HEK293 (cell line): ENCODE measurements around the gene ZNF831.

Experiments used
- CTCF ChIA-PET: fragments of 350-600 bp; formaldehyde crosslinking; extraction: SDS; loops from one replicate; lab custom pipeline; 2021; ENCODE audit warnings: antibody characterized with exemption; lab: Yijun Ruan, JAX
- POLR2A ChIA-PET: fragments of 300-600 bp; formaldehyde crosslinking; extraction: SDS; loops from one replicate; lab custom pipeline; 2020; ENCODE audit warnings: antibody characterized with exemption, inconsistent platforms; lab: Yijun Ruan, JAX
- H3K27ac ChIP-seq: fragments of 200-500 bp; sonication (Bioruptor generic); 2 replicates; pipeline ENCODE4 v1.5.1; 2014; ENCODE audit warnings: low read depth, low read length, control low read depth, inconsistent platforms; ENCODE audit errors: extremely low read depth
- H3K36me3 ChIP-seq, 2 experiments: fragments of 200-500 bp in 1 of 2; sonication (Bioruptor generic) in 1 of 2; 1 replicate in 1 of 2; 2 replicates in 1 of 2; pipeline ENCODE4 v1.5.1; 2014 to 2017; ENCODE audit warnings: inconsistent platforms in 2 of 2, low read length in 2 of 2; ENCODE audit not compliant: control insufficient read depth in 2 of 2, insufficient read depth in 1 of 2
- H3K4me1 ChIP-seq: fragments of 200-500 bp; sonication (Bioruptor generic); 2 replicates; pipeline ENCODE4 v1.5.1; 2014; ENCODE audit warnings: mild to moderate bottlenecking, low read length, inconsistent platforms; ENCODE audit not compliant: control insufficient read depth, insufficient read depth
- H3K4me3 ChIP-seq: 2 replicates; pipeline ENCODE4 v1.5.1; 2011; ENCODE audit warnings: low read depth, mild to moderate bottlenecking, control low read depth, low read length, moderate library complexity
- H3K9me3 ChIP-seq: fragments of 200-500 bp; sonication (Bioruptor generic); 2 replicates; pipeline ENCODE4 v1.5.1; 2014; ENCODE audit warnings: low read depth, low read length, inconsistent platforms; ENCODE audit not compliant: control insufficient read depth, insufficient read depth
- GLI4 ChIP-seq: fragments of 450-650 bp; formaldehyde crosslinking; IDR thresholded peaks from 2 replicates; pipeline ENCODE4 v1.5.1; 2016; ENCODE audit warnings: missing biosample characterization, missing genetic modification characterization
- HOXD13 ChIP-seq: sonication (generic); formaldehyde crosslinking; IDR thresholded peaks from 2 replicates; pipeline ENCODE4 v1.8.0; 2022; ENCODE audit warnings: missing genetic modification reagents, borderline replicate concordance
- PRDM1 ChIP-seq: fragments of 450-650 bp; formaldehyde crosslinking; IDR thresholded peaks from 2 replicates; pipeline ENCODE4; 2016; ENCODE audit warnings: missing biosample characterization, missing genetic modification characterization
- PRDM2 ChIP-seq: fragments of 450-650 bp; formaldehyde crosslinking; IDR thresholded peaks from 2 replicates; pipeline ENCODE4 v1.5.1; 2016; ENCODE audit warnings: missing biosample characterization, missing genetic modification characterization, borderline replicate concordance
- SALL2 ChIP-seq: fragments of 450-650 bp; formaldehyde crosslinking; IDR thresholded peaks from 2 replicates; pipeline ENCODE4 v1.5.0; 2017; ENCODE audit warnings: missing biosample characterization, mild to moderate bottlenecking, missing genetic modification characterization, borderline replicate concordance
- TCF7L2 ChIP-seq: IDR thresholded peaks from 2 replicates; pipeline ENCODE4 v1.6.1; 2011; ENCODE audit warnings: low read depth, mild to moderate bottlenecking, inconsistent platforms, low read length, moderate library complexity, borderline replicate concordance
- ZBTB1 ChIP-seq: fragments of 450-650 bp; formaldehyde crosslinking; IDR thresholded peaks from 2 replicates; pipeline ENCODE4 v1.5.1; 2016; ENCODE audit warnings: missing biosample characterization, missing genetic modification characterization
- ZBTB6 ChIP-seq: fragments of 450-650 bp; formaldehyde crosslinking; IDR thresholded peaks from 2 replicates; pipeline ENCODE4 v1.5.1; 2017; ENCODE audit warnings: missing biosample characterization, missing genetic modification characterization
- ZFP37 ChIP-seq: fragments of 450-650 bp; formaldehyde crosslinking; IDR thresholded peaks from 2 replicates; pipeline ENCODE4 v1.5.1; 2016; ENCODE audit warnings: missing biosample characterization, missing genetic modification characterization
- ZNF140 ChIP-seq: fragments of 450-650 bp; formaldehyde crosslinking; IDR thresholded peaks from 2 replicates; pipeline ENCODE4 v1.5.1; 2016; ENCODE audit warnings: missing biosample characterization, missing genetic modification characterization
- ZNF19 ChIP-seq: fragments of 450-650 bp; formaldehyde crosslinking; IDR thresholded peaks from 2 replicates; pipeline ENCODE4; 2016; ENCODE audit warnings: missing biosample characterization, missing genetic modification characterization, low read depth
- ZNF266 ChIP-seq: fragments of 450-650 bp; formaldehyde crosslinking; IDR thresholded peaks from 2 replicates; pipeline ENCODE4 v1.5.1; 2016; ENCODE audit warnings: missing biosample characterization, missing genetic modification characterization, low read depth
- ZNF426 ChIP-seq: fragments of 450-650 bp; formaldehyde crosslinking; IDR thresholded peaks from 2 replicates; pipeline ENCODE4 v1.5.1; 2017; ENCODE audit warnings: missing biosample characterization, missing genetic modification characterization, mild to moderate bottlenecking, inconsistent platforms, moderate library complexity
- ZNF521 ChIP-seq: fragments of 450-650 bp; formaldehyde crosslinking; IDR thresholded peaks from 2 replicates; pipeline ENCODE4 v1.5.1; 2017; ENCODE audit warnings: missing biosample characterization, mild to moderate bottlenecking, missing genetic modification characterization
- ZNF548 ChIP-seq: fragments of 450-650 bp; formaldehyde crosslinking; IDR thresholded peaks from 2 replicates; pipeline ENCODE4 v1.5.1; 2016; ENCODE audit warnings: missing biosample characterization, missing genetic modification characterization
- ZNF645 ChIP-seq: fragments of 450-650 bp; formaldehyde crosslinking; IDR thresholded peaks from 2 replicates; pipeline ENCODE4; 2016; ENCODE audit warnings: missing biosample characterization, missing genetic modification characterization
- ZNF704 ChIP-seq: fragments of 450-650 bp; formaldehyde crosslinking; IDR thresholded peaks from 2 replicates; pipeline ENCODE4 v1.5.1; 2016; ENCODE audit warnings: missing biosample characterization, missing genetic modification characterization

Gene ZNF831

GRCh38 chr20:59273739-59274357, 110.2 kb downstream of the ZNF831 start (continued):
- TF ChIP-seq ZNF704 (tag by site-specific recombination) (no peak), ZNF266 (tag by site-specific recombination) (no peak), SALL2 (no peak), HOXD13 (CRISPR knock-in tag) (no peak), ZNF19 (no peak), GLI4 (tag by site-specific recombination) (no peak)
- TF ChIP-seq, all 188 proteins: peak for 0

GRCh38 chr20:59276938-59277337, 113.3 kb downstream of the ZNF831 start:
- H3K36me3 ChIP-seq, result no peaks in the 10 kb centered on the region
- no peaks in the 10 kb centered on the region for H3K4me1 ChIP-seq
- no peak overlapping the region for H3K4me3 ChIP-seq
- TF ChIP-seq ZNF548 (tag by site-specific recombination) (no peak), ZNF521 (tag by site-specific recombination) (no peak), PRDM2 (tag by site-specific recombination) (no peak), ZNF140 (tag by site-specific recombination) (no peak), ZNF645 (tag by site-specific recombination) (no peak), PRDM1 (tag by site-specific recombination) (no peak), TCF7L2 (no peak), SALL2 (no peak), ZBTB1 (tag by site-specific recombination) (no peak), ZNF426 (tag by site-specific recombination) (no peak), ZBTB6 (tag by site-specific recombination) (no peak), ZFP37 (no peak)
- H3K27ac ChIP-seq, result no peak overlapping the region
- H3K9me3 ChIP-seq, result no peaks in the 10 kb centered on the region
- POLR2A ChIA-PET, result no interaction called here
- CTCF ChIA-PET, result interaction anchor here (0.6 kb wide), 1 partner anchor 223 kb away, joined by 4 read pairs; no protein-coding TSS in a partner anchor
